ENCODE measurements around the gene RANBP3.

The RANBP3 gene

GRCh38 chr19:5995606-5996005, 17.7 kb upstream of the RANBP3 start:
- DNase-seq (ENCODE audit: low spot score): no peak
- Histone ChIP-seq H3K27me3 (ENCODE audit: insufficient read depth, poor library complexity, severe bottlenecking) (no peaks in the 10 kb centered on the region), H3K9me3 (ENCODE audit: severe bottlenecking) (no peaks in the 10 kb centered on the region), H3K4me3 (ENCODE audit: severe bottlenecking) (no peak overlapping the region), H3K4me1 (ENCODE audit: insufficient read depth, poor library complexity, severe bottlenecking) (no peaks in the 10 kb centered on the region), H3K27ac (ENCODE audit: poor library complexity, severe bottlenecking) (no peak overlapping the region), H3K36me3 (ENCODE audit: low read depth) (peaks cover 12% of the 10 kb centered on the region)
- TF ChIP-seq CTCF (IDR thresholded peaks at IDR 0.05; ENCODE audit: poor library complexity, severe bottlenecking): no peak
- ATAC-seq (ENCODE audit: low read depth): no peak

DNA sequence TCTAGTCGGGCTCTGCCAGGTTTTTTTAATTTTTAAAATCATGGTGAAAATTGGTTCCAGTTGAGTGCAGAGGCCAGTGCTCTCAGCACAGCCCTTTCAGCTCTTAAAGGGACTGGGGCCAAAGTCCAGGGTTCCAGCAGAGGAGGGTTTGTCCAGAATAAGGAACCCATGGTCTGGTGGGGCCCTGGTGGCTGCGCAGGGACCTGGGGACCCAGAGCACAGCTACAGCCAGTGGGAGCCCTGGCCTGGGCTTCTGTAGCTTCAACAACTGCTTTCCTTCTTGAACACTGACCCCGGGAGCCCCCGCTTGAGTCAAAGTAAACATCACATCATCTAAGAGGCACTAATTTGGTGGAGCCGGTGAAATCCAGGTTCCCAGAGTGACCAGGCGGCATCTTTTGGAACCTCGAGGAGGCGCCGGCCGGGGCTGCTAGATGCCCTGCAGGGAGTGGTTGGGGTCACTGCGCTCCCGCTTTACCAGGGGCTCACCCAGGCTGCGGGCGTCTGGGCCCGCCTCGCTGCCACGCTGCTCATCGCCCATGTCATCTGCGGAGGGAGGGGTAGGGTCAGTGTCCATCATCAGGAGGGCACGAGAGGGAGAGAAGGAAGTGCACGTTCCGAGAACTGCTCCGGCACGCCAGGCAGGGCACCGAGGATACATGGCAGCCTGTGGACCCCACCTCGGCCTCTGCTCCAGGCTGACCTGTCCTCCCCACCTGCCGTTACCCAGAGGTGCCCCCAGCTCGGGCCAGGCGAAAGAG, 16.6 kb upstream of the RANBP3 start:
- H3K27ac ChIP-seq (ENCODE audit: poor library complexity, severe bottlenecking): no peak overlapping the region
- peaks cover 6% of the 10 kb centered on the region; the same call in 1 of the 2 replicates for H3K36me3 ChIP-seq (ENCODE audit: low read depth)
- no peaks in the 10 kb centered on the region for H3K27me3 ChIP-seq (ENCODE audit: insufficient read depth, poor library complexity, severe bottlenecking)
- H3K9me3 ChIP-seq (ENCODE audit: severe bottlenecking): no peaks in the 10 kb centered on the region
- ATAC-seq (ENCODE audit: low read depth): no peak
- no peaks in the 10 kb centered on the region for H3K4me1 ChIP-seq (ENCODE audit: insufficient read depth, poor library complexity, severe bottlenecking)
- no peak for TF ChIP-seq CTCF (IDR thresholded peaks at IDR 0.05; ENCODE audit: poor library complexity, severe bottlenecking)
- no peak overlapping the region for H3K4me3 ChIP-seq (ENCODE audit: severe bottlenecking)
- no peak for DNase-seq (ENCODE audit: low spot score)

DNA sequence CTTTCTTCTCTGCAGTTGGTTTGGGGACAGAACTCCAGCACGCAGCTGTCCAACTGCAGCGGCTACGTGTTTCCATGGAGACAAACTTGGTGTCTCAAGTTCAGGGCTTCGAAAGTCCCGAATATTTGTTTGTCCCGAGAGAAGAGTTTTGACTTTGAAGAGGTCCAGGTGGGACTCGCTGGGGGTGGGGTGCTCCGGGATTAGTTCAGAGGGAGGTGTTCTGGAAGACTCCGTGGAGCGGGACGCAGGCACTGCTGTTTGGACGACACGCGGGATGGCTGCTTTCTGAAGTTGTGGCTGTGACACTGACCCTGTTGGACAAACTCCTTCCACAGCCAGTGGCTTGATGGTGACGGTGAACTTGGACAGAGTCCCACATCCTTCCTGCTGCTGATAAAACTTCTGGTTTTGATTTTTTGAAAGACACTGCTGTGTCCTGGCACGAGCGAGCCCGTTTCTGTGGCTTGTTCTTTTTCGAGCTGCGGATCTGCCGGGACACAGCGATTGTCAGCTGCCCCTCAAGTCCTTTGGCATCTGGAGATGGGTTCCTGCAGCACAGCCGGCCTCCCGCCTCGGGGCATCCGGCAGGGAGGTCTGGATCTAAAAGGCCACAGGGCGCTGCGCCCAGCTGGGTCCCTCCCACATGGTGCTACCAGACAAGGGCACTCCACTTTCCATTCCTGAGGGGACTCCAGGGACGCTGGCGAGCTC, 15.9 kb upstream of the RANBP3 start:
- Histone ChIP-seq H3K4me3 (ENCODE audit: severe bottlenecking) (no peak overlapping the region), H3K36me3 (ENCODE audit: low read depth) (peaks cover 6% of the 10 kb centered on the region; the same call in 1 of the 2 replicates), H3K9me3 (ENCODE audit: severe bottlenecking) (no peaks in the 10 kb centered on the region), H3K4me1 (ENCODE audit: insufficient read depth, poor library complexity, severe bottlenecking) (no peaks in the 10 kb centered on the region), H3K27me3 (ENCODE audit: insufficient read depth, poor library complexity, severe bottlenecking) (no peaks in the 10 kb centered on the region), H3K27ac (ENCODE audit: poor library complexity, severe bottlenecking) (no peak overlapping the region)
- TF ChIP-seq CTCF (IDR thresholded peaks at IDR 0.05; ENCODE audit: poor library complexity, severe bottlenecking): no peak
- ATAC-seq (ENCODE audit: low read depth) (no peak), DNase-seq (ENCODE audit: low spot score) (no peak)

DNA sequence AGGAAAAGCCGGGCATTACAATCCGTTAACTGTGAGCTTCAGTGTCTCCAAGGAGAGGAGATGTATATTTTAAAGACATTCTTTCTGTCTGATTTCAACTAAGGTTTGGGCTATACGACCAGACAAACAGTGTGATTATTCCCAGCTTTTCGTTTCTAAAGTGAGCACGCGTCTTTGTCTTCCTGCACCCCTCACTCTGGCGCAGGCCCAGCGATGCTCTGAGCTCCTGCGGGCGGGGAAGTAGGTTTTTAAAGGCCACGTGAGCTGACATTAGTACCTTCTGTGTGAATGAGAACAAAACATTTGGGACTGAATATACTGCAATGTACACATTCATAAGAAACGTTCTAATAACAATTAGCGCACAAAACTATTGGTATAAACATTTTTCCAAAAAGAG, 15.3 kb upstream of the RANBP3 start:
- no peak for ATAC-seq (ENCODE audit: low read depth)
- no peak overlapping the region for H3K4me3 ChIP-seq (ENCODE audit: severe bottlenecking)
- no peak for TF ChIP-seq CTCF (IDR thresholded peaks at IDR 0.05; ENCODE audit: poor library complexity, severe bottlenecking)
- no peak for DNase-seq (ENCODE audit: low spot score)
- peaks cover 6% of the 10 kb centered on the region; the same call in 1 of the 2 replicates for H3K36me3 ChIP-seq (ENCODE audit: low read depth)
- no peaks in the 10 kb centered on the region for H3K27me3 ChIP-seq (ENCODE audit: insufficient read depth, poor library complexity, severe bottlenecking)
- no peaks in the 10 kb centered on the region for H3K4me1 ChIP-seq (ENCODE audit: insufficient read depth, poor library complexity, severe bottlenecking)
- no peaks in the 10 kb centered on the region for H3K9me3 ChIP-seq (ENCODE audit: severe bottlenecking)
- no peak overlapping the region for H3K27ac ChIP-seq (ENCODE audit: poor library complexity, severe bottlenecking)

DNA sequence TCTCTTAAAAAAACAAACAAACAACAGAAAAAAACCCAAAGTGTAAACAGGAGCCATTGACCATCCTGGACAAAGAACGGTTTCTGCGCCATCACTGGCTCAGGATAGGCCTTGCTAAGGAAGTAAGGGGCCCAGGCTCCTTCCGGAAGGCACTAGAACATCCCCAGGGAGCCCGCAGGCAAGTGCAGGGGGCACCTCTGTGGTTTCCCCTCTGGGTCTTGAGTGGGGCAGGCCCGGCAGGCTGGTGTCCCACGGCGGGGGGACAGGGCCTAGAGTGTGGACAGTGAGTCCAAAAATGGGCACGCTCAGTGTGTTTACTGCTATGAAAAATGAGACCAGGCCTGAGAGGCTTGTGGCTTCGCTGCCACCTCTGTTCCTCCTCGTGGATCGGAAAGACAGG, 14.8 kb upstream of the RANBP3 start:
- DNase-seq (ENCODE audit: low spot score) (no peak), ATAC-seq (ENCODE audit: low read depth) (no peak)
- Histone ChIP-seq H3K9me3 (ENCODE audit: severe bottlenecking) (no peaks in the 10 kb centered on the region), H3K4me1 (ENCODE audit: insufficient read depth, poor library complexity, severe bottlenecking) (no peaks in the 10 kb centered on the region), H3K27me3 (ENCODE audit: insufficient read depth, poor library complexity, severe bottlenecking) (no peaks in the 10 kb centered on the region), H3K27ac (ENCODE audit: poor library complexity, severe bottlenecking) (no peak overlapping the region), H3K36me3 (ENCODE audit: low read depth) (peaks cover 6% of the 10 kb centered on the region; the same call in 1 of the 2 replicates), H3K4me3 (ENCODE audit: severe bottlenecking) (no peak overlapping the region)
- TF ChIP-seq CTCF (IDR thresholded peaks at IDR 0.05; ENCODE audit: poor library complexity, severe bottlenecking): no peak

Measured in RWPE2 (cell line).